HEK293 (cell line): ENCODE measurements around the gene MYLK3.

Experiments
- CTCF ChIA-PET: fragments of 350-600 bp; formaldehyde crosslinking; extraction: SDS; loops from one replicate; lab custom pipeline; 2021; ENCODE audit warnings: antibody characterized with exemption; lab: Yijun Ruan, JAX
- POLR2A ChIA-PET: fragments of 300-600 bp; formaldehyde crosslinking; extraction: SDS; loops from one replicate; lab custom pipeline; 2020; ENCODE audit warnings: antibody characterized with exemption, inconsistent platforms; lab: Yijun Ruan, JAX
- H3K27ac ChIP-seq: fragments of 200-500 bp; sonication (Bioruptor generic); 2 replicates; pipeline ENCODE4 v1.5.1; 2014; ENCODE audit warnings: low read depth, low read length, control low read depth, inconsistent platforms; ENCODE audit errors: extremely low read depth
- H3K36me3 ChIP-seq, 2 experiments: fragments of 200-500 bp in 1 of 2; sonication (Bioruptor generic) in 1 of 2; 1 replicate in 1 of 2; 2 replicates in 1 of 2; pipeline ENCODE4 v1.5.1; 2014 to 2017; ENCODE audit warnings: inconsistent platforms in 2 of 2, low read length in 2 of 2; ENCODE audit not compliant: control insufficient read depth in 2 of 2, insufficient read depth in 1 of 2
- H3K4me1 ChIP-seq: fragments of 200-500 bp; sonication (Bioruptor generic); 2 replicates; pipeline ENCODE4 v1.5.1; 2014; ENCODE audit warnings: mild to moderate bottlenecking, low read length, inconsistent platforms; ENCODE audit not compliant: control insufficient read depth, insufficient read depth
- H3K4me3 ChIP-seq: 2 replicates; pipeline ENCODE4 v1.5.1; 2011; ENCODE audit warnings: low read depth, mild to moderate bottlenecking, control low read depth, low read length, moderate library complexity
- H3K9me3 ChIP-seq: fragments of 200-500 bp; sonication (Bioruptor generic); 2 replicates; pipeline ENCODE4 v1.5.1; 2014; ENCODE audit warnings: low read depth, low read length, inconsistent platforms; ENCODE audit not compliant: control insufficient read depth, insufficient read depth
- HOXA7 ChIP-seq: sonication (generic); formaldehyde crosslinking; IDR thresholded peaks from 2 replicates; pipeline ENCODE4 v1.8.1; 2022; ENCODE audit warnings: missing genetic modification reagents, borderline replicate concordance
- KLF1 ChIP-seq: fragments of 450-650 bp; formaldehyde crosslinking; IDR thresholded peaks from 2 replicates; pipeline ENCODE4 v1.5.1; 2016; ENCODE audit warnings: missing biosample characterization, missing genetic modification characterization
- SP3 ChIP-seq: fragments of 450-650 bp; formaldehyde crosslinking; IDR thresholded peaks from 2 replicates; pipeline ENCODE4 v1.5.1; 2016; ENCODE audit warnings: missing biosample characterization, missing genetic modification characterization
- ZBTB44 ChIP-seq: fragments of 450-650 bp; IDR thresholded peaks from 2 replicates; pipeline ENCODE4 v1.5.1; 2018; ENCODE audit warnings: missing biosample characterization, mild to moderate bottlenecking, missing genetic modification characterization
- ZIC2 ChIP-seq: fragments of 450-650 bp; formaldehyde crosslinking; IDR thresholded peaks from 2 replicates; pipeline ENCODE4 v1.5.1; 2016; ENCODE audit warnings: missing biosample characterization, missing genetic modification characterization
- ZNF24 ChIP-seq: fragments of 450-650 bp; formaldehyde crosslinking; IDR thresholded peaks from 2 replicates; pipeline ENCODE4 v1.5.1; 2016; ENCODE audit warnings: missing biosample characterization, missing genetic modification characterization
- ZNF274 ChIP-seq, 2 experiments: fragments of 200-500 bp in 1 of 2; fragments of 450-650 bp in 1 of 2; sonication (Bioruptor generic) in 1 of 2; formaldehyde crosslinking in 1 of 2; IDR thresholded peaks; 2 replicates each; pipeline versions ENCODE4 v1.5.1 to v1.6.1; 2014 to 2016; ENCODE audit warnings: borderline replicate concordance in 1 of 2, inconsistent platforms in 1 of 2, low read length in 1 of 2, missing biosample characterization in 1 of 2, missing genetic modification characterization in 1 of 2
- ZNF398 ChIP-seq: fragments of 450-650 bp; formaldehyde crosslinking; IDR thresholded peaks from 2 replicates; pipeline ENCODE4 v1.5.1; 2017; ENCODE audit warnings: missing biosample characterization, missing genetic modification characterization
- ZNF501 ChIP-seq: fragments of 450-650 bp; formaldehyde crosslinking; IDR thresholded peaks from 2 replicates; pipeline ENCODE4 v1.5.1; 2016; ENCODE audit warnings: missing biosample characterization, missing genetic modification characterization
- ZNF510 ChIP-seq: fragments of 450-650 bp; formaldehyde crosslinking; IDR thresholded peaks from 2 replicates; pipeline ENCODE4 v1.5.1; 2018; ENCODE audit warnings: mild to moderate bottlenecking, missing genetic modification characterization, missing biosample characterization; ENCODE audit not compliant: insufficient replicate concordance
- ZNF571 ChIP-seq: fragments of 450-650 bp; formaldehyde crosslinking; IDR thresholded peaks from 2 replicates; pipeline ENCODE4 v1.5.0; 2017; ENCODE audit warnings: missing biosample characterization, missing genetic modification characterization
- ZNF660 ChIP-seq: fragments of 450-650 bp; IDR thresholded peaks from 2 replicates; pipeline ENCODE4 v1.5.1; 2018; ENCODE audit warnings: missing biosample characterization, mild to moderate bottlenecking, missing genetic modification characterization
- ZNF670 ChIP-seq: fragments of 450-650 bp; formaldehyde crosslinking; IDR thresholded peaks from 2 replicates; pipeline ENCODE4 v1.5.1; 2016; ENCODE audit warnings: missing biosample characterization, missing genetic modification characterization, low read depth
- TF ChIP-seq, protein P1 (sequence below): fragments of 450-650 bp; formaldehyde crosslinking; IDR thresholded peaks from 2 replicates; pipeline ENCODE4 v1.5.1; 2016; ENCODE audit warnings: missing biosample characterization, missing genetic modification characterization
- TF ChIP-seq, protein P2 (sequence below): fragments of 450-650 bp; formaldehyde crosslinking; IDR thresholded peaks from 2 replicates; pipeline ENCODE4 v1.5.1; 2016; ENCODE audit warnings: missing biosample characterization, missing genetic modification characterization, borderline replicate concordance
- TF ChIP-seq, protein P3 (sequence below): fragments of 450-650 bp; formaldehyde crosslinking; IDR thresholded peaks from 2 replicates; pipeline ENCODE4 v1.5.1; 2016; ENCODE audit warnings: missing biosample characterization, missing genetic modification characterization

MYLK3 gene

DNA sequence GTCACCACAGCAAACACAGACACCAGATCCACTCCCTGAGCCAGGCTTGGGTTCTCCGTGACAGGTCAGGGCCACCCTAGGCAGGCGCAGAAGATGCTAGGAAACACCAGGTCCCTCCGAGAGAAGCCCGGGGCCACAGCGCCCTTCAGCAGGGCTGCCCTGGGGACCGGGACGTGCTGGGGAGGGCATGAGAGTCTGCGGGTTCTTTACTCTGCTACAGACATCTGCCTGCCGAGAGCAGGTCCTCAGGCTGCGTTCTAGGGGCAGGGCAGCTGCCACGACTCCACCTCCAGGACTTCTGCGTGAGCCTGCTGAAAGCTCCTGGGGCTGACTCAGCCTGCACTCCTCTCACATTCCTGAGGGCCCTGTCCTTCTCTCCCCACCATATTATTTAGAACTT lies 11.4 kb downstream of the MYLK3 start (continued):
- TF ChIP-seq ZIC2 (tag by site-specific recombination) = no peak

DNA sequence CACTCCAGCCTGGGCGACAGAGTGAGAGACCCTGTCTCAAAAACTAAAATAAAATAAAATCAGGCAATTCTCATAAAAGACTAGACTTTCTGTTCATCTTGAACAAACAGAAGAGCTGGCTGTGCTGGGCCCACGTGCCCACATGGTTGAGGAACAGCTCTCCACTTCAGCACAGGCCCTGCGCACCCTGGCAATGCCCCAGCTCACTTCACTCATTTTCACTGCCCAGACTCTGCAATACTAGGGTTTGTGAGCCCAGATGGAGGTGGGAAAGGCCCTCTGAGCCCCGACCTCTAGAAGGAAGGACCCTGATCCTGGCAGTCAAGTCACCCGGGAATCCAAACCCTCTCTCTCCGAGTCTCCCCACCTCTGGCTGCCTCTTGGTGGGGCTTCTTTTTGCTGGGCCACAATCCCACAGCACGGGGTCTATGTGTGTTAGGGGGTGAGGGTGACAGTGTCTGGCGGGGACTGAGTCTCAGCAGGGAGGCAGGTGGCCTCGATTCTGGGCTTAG lies 14.8 kb downstream of the MYLK3 start:
- Histone ChIP-seq H3K9me3 (no peaks in the 10 kb centered on the region), H3K27ac (no peak overlapping the region), H3K36me3 (no peaks in the 10 kb centered on the region), H3K4me3 (no peak overlapping the region), H3K4me1 (no peaks in the 10 kb centered on the region)
- no peak for TF ChIP-seq ZNF670 (tag by site-specific recombination)
- TF ChIP-seq HOXA7 (CRISPR knock-in tag) = no peak
- TF ChIP-seq, protein P1, sequence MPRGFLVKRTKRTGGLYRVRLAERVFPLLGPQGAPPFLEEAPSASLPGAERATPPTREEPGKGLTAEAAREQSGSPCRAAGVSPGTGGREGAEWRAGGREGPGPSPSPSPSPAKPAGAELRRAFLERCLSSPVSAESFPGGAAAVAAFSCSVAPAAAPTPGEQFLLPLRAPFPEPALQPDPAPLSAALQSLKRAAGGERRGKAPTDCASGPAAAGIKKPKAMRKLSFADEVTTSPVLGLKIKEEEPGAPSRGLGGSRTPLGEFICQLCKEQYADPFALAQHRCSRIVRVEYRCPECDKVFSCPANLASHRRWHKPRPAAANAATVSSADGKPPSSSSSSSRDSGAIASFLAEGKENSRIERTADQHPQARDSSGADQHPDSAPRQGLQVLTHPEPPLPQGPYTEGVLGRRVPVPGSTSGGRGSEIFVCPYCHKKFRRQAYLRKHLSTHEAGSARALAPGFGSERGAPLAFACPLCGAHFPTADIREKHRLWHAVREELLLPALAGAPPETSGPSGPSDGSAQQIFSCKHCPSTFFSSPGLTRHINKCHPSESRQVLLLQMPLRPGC (tag by site-specific recombination) = no peak
- no peak for TF ChIP-seq ZNF501 (tag by site-specific recombination)
- TF ChIP-seq ZNF24 (tag by site-specific recombination) = no peak
- TF ChIP-seq ZNF571 (tag by site-specific recombination) = no peak
- TF ChIP-seq ZNF398 (tag by site-specific recombination) = no peak
- TF ChIP-seq, protein P2, sequence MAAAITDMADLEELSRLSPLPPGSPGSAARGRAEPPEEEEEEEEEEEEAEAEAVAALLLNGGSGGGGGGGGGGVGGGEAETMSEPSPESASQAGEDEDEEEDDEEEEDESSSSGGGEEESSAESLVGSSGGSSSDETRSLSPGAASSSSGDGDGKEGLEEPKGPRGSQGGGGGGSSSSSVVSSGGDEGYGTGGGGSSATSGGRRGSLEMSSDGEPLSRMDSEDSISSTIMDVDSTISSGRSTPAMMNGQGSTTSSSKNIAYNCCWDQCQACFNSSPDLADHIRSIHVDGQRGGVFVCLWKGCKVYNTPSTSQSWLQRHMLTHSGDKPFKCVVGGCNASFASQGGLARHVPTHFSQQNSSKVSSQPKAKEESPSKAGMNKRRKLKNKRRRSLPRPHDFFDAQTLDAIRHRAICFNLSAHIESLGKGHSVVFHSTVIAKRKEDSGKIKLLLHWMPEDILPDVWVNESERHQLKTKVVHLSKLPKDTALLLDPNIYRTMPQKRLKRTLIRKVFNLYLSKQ (tag by site-specific recombination) = no peak
- TF ChIP-seq ZNF510 = no peak
- TF ChIP-seq ZBTB44 = no peak
- no peak for TF ChIP-seq ZNF274 (IDR thresholded peaks at IDR 0.05; ENCODE audit: low read length)
- no peak for TF ChIP-seq ZNF274 (tag by site-specific recombination; IDR thresholded peaks at IDR 0.05; ENCODE audit: borderline replicate concordance)
- no peak for TF ChIP-seq ZNF660 (tag by site-specific recombination)
- TF ChIP-seq KLF1 (tag by site-specific recombination) = no peak
- TF ChIP-seq SP3 (tag by site-specific recombination) = no peak
- TF ChIP-seq, protein P3, sequence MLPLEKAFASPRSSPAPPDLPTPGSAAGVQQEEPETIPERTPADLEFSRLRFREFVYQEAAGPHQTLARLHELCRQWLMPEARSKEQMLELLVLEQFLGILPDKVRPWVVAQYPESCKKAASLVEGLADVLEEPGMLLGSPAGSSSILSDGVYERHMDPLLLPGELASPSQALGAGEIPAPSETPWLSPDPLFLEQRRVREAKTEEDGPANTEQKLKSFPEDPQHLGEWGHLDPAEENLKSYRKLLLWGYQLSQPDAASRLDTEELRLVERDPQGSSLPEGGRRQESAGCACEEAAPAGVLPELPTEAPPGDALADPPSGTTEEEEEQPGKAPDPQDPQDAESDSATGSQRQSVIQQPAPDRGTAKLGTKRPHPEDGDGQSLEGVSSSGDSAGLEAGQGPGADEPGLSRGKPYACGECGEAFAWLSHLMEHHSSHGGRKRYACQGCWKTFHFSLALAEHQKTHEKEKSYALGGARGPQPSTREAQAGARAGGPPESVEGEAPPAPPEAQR (tag by site-specific recombination) = no peak
- CTCF ChIA-PET = interaction anchor here (0.8 kb wide), 1 partner anchor 68 kb away, joined by 4 read pairs; no protein-coding TSS in a partner anchor
- POLR2A ChIA-PET = no interaction called here
